Fibroblast of lung (primary cell): ENCODE measurements around the gene IGSF10.

ENCODE experiments used
- EZH2 ChIP-seq: IDR thresholded peaks from 2 replicates; pipeline ENCODE4 v1.5.1; 2012; ENCODE audit warnings: low read length, control low read depth, mild to moderate bottlenecking; ENCODE audit errors: missing control alignments
- TF ChIP-seq, protein P1 (sequence below), 2 donors: IDR thresholded peaks in 1 of 2; conservative IDR thresholded peaks in 1 of 2; 1 replicate in 1 of 2; 2 replicates in 1 of 2; pipeline ENCODE4 v1.5.1; 2011 to 2012; ENCODE audit warnings: low read length in 2 of 2, control low read depth in 1 of 2, inconsistent platforms in 1 of 2, low read depth in 1 of 2, mild to moderate bottlenecking in 1 of 2

DNA sequence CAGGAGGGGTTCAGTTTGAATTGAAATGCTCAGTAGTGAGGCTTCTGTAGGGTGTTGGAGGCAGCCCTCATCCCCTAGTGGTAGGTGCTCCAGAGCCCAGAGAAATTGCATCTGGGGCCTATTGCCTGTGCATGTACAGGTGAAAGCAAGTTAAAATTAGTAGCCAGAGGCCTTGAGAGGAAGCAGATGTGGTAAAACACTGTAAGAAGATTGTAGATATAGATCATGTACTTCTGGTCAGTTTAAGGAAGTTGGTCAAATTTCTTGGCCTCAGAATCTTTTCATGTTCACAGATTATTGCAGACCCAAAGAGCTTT, 34.6 kb downstream of the IGSF10 start:
- TF ChIP-seq, protein P1, sequence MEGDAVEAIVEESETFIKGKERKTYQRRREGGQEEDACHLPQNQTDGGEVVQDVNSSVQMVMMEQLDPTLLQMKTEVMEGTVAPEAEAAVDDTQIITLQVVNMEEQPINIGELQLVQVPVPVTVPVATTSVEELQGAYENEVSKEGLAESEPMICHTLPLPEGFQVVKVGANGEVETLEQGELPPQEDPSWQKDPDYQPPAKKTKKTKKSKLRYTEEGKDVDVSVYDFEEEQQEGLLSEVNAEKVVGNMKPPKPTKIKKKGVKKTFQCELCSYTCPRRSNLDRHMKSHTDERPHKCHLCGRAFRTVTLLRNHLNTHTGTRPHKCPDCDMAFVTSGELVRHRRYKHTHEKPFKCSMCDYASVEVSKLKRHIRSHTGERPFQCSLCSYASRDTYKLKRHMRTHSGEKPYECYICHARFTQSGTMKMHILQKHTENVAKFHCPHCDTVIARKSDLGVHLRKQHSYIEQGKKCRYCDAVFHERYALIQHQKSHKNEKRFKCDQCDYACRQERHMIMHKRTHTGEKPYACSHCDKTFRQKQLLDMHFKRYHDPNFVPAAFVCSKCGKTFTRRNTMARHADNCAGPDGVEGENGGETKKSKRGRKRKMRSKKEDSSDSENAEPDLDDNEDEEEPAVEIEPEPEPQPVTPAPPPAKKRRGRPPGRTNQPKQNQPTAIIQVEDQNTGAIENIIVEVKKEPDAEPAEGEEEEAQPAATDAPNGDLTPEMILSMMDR (conservative IDR thresholded peaks at IDR 0.05 in 1 of 2, IDR thresholded peaks at IDR 0.05 in 1 of 2; ENCODE audit: low read depth in 1 of 2, low read length in 2 of 2): no peak
- no peak for TF ChIP-seq EZH2
